H1 (cell line): ENCODE data around the gene USP53. TPM values are rescaled to one million over a fixed set of nuclear protein-coding genes. Genes with fewer than 3 reads are reported as not detected.

ENCODE experiments used
- CEBPB ChIP-seq: IDR thresholded peaks from 2 replicates; pipeline ENCODE4 v1.6.1; 2012; ENCODE audit warnings: low read depth, low read length
- MAFK ChIP-seq: IDR thresholded peaks from 2 replicates; pipeline ENCODE4 v1.6.1; 2012; ENCODE audit warnings: low read depth, mild to moderate bottlenecking, improper control_type of control experiment, low read length
- polyA plus RNA-seq, 7 experiments: library from polyadenylated mRNA; depleted of rRNA in 3 of 7; stranded (reverse) in 5 of 7; unstranded in 2 of 7; fragments of >200 nt in 5 of 7; fragments of 200-250 nt in 2 of 7; gene quantifications; 1 replicate in 5 of 7; 2 replicates in 1 of 7; 4 replicates in 1 of 7; pipeline versions ENCODE4 v1.2.1 to v1.2.3, GENCODE V29; 2011 to 2013; ENCODE audit warnings: missing spikeins in 2 of 7, mixed read lengths in 2 of 7
- total RNA-seq: library from RNA; stranded (reverse); fragmentation: NEBNext Ultra II Directional; extraction: Animal tissue kit (Norgen Biotek cat#: 25700); gene quantifications from 2 replicates; pipeline ENCODE4 v1.2.1, GENCODE V29; 2021
- TF ChIP-seq, protein P1 (sequence below), 3 experiments: IDR thresholded peaks; 1 replicate in 2 of 3; 2 replicates in 1 of 3; pipeline versions ENCODE4 v1.5.1 to v1.6.1; 2011; ENCODE audit warnings: low read length in 3 of 3, mild to moderate bottlenecking in 3 of 3, inconsistent platforms in 2 of 3, low read depth in 1 of 3, moderate library complexity in 1 of 3; ENCODE audit not compliant: insufficient read depth in 1 of 3; ENCODE audit errors: control extremely low read depth in 1 of 3

Gene USP53
- total and polyA plus RNA-seq, 2 of the 8 experiments (the other 6 are each of a cell fraction or from before 2014, with no cell fraction given): 2.9 to 14.9 TPM

DNA sequence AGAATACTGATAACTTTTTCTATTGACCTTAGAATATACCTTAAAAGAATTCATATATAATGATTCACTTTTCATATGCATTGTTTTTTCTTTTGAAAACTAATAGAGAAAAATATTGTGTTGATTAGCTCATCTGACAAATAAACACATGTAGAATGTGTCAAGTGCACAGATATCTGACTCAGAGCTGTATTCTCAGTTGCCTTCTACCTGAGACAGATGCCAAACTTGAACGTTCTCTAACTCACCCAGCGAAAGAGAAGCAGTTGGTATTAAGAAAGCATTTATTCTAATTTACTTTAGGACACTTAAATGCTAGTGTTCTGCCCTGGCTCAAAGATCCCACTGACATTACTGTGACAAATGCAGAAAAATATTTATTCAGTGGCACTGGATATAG is 28.1 kb downstream of the USP53 start (continued):
- TF ChIP-seq, protein P1, sequence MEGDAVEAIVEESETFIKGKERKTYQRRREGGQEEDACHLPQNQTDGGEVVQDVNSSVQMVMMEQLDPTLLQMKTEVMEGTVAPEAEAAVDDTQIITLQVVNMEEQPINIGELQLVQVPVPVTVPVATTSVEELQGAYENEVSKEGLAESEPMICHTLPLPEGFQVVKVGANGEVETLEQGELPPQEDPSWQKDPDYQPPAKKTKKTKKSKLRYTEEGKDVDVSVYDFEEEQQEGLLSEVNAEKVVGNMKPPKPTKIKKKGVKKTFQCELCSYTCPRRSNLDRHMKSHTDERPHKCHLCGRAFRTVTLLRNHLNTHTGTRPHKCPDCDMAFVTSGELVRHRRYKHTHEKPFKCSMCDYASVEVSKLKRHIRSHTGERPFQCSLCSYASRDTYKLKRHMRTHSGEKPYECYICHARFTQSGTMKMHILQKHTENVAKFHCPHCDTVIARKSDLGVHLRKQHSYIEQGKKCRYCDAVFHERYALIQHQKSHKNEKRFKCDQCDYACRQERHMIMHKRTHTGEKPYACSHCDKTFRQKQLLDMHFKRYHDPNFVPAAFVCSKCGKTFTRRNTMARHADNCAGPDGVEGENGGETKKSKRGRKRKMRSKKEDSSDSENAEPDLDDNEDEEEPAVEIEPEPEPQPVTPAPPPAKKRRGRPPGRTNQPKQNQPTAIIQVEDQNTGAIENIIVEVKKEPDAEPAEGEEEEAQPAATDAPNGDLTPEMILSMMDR (IDR thresholded peaks at IDR 0.05; ENCODE audit: control extremely low read depth in 1 of 3, insufficient read depth in 1 of 3, low read depth in 1 of 3, low read length in 3 of 3): no peak
- TF ChIP-seq MAFK: no peak
- TF ChIP-seq CEBPB: no peak
- TF ChIP-seq, all 59 proteins: peak for 0
